Fibroblast of pulmonary artery (primary cell): Measurements from ENCODE around the gene ERICH6.

Experiments used
- DNase-seq: peaks from one replicate; pipeline ENCODE4 v3.0.0-alpha.2; 2010; ENCODE audit warnings: low read depth
- H3K4me3 ChIP-seq: replicated peaks from 2 replicates; pipeline ENCODE4 v1.5.1; 2011; ENCODE audit warnings: low read depth, mild to moderate bottlenecking, control low read depth, low read length, moderate library complexity
- CTCF ChIP-seq: IDR thresholded peaks from 2 replicates; pipeline ENCODE4 v1.5.1; 2011; ENCODE audit warnings: mild to moderate bottlenecking, control low read depth, low read length, inconsistent platforms; ENCODE audit errors: missing control alignments

ERICH6 gene

GRCh38 chr3:150736903-150737832, 33.4 kb upstream of the ERICH6 start:
- DNase-seq = peak; percentile 46
- H3K4me3 ChIP-seq = no peak overlapping the region
- TF ChIP-seq CTCF = no peak

- TF ChIP-seq CTCF = no peak
- no peak overlapping the region for H3K4me3 ChIP-seq
- no peak for DNase-seq
These were observed 32.6 kb upstream of the ERICH6 start for GRCh38 chr3:150736316-150736719.

GRCh38 chr3:150734795-150735119, 31.0 kb upstream of the ERICH6 start:
- TF ChIP-seq CTCF = no peak
- DNase-seq = no peak
- no peak overlapping the region for H3K4me3 ChIP-seq

- H3K4me3 ChIP-seq = no peak overlapping the region
- DNase-seq = peak; percentile 46
- no peak for TF ChIP-seq CTCF
These were observed 30.4 kb upstream of the ERICH6 start for GRCh38 chr3:150733936-150734794.

GRCh38 chr3:150733373-150733935, 29.7 kb upstream of the ERICH6 start:
- DNase-seq = peak; percentile 21
- H3K4me3 ChIP-seq = no peak overlapping the region
- no peak for TF ChIP-seq CTCF

- H3K4me3 ChIP-seq = no peak overlapping the region
- no peak for TF ChIP-seq CTCF
These were observed 26.1 kb upstream of the ERICH6 start for GRCh38 chr3:150729682-150730360.

More at GRCh38 chr3:150729682-150730360, 26.1 kb upstream of the ERICH6 start:
- no peak for DNase-seq
